ENCODE measurements around the gene PKMYT1. TPM values are rescaled to one million over a fixed set of nuclear protein-coding genes. Genes with fewer than 3 reads are reported as not detected.
"Not testable (repeated sequence)": the region's sequence is repeated elsewhere in the genome, so short reads cannot be mapped to it uniquely, and the experiment has no call there.

The PKMYT1 gene
- total RNA-seq, 2 donors from 2014 or later: 97.7 to 154 TPM

- no peak overlapping the region for H3K27ac Mint-ChIP-seq
- no peak overlapping the region for H3K4me3 Mint-ChIP-seq
- peaks cover 4% of the 10 kb centered on the region for H3K27me3 Mint-ChIP-seq
- H3K9me3 Mint-ChIP-seq: no peaks in the 10 kb centered on the region
- no peak for ATAC-seq (replicated peaks)
- H3K4me1 Mint-ChIP-seq: no peaks in the 10 kb centered on the region
- H3K36me3 Mint-ChIP-seq (ENCODE audit: low read depth): no peaks in the 10 kb centered on the region
Measured at GRCh38 chr16:2955779-2956578, 24.3 kb downstream of the PKMYT1 start.

- Mint-ChIP-seq H3K4me1 (no peaks in the 10 kb centered on the region), H3K4me3 (no peak overlapping the region), H3K27ac (no peak overlapping the region), H3K27me3 (peaks cover 4% of the 10 kb centered on the region), H3K36me3 (ENCODE audit: low read depth) (no peaks in the 10 kb centered on the region), H3K9me3 (no peaks in the 10 kb centered on the region)
- no peak for ATAC-seq (replicated peaks)
Measured at GRCh38 chr16:2955438-2955778, 24.8 kb downstream of the PKMYT1 start.

- no peak for ATAC-seq (replicated peaks)
- Mint-ChIP-seq H3K9me3 (no peaks in the 10 kb centered on the region), H3K27ac (no peak overlapping the region), H3K27me3 (peaks cover 4% of the 10 kb centered on the region), H3K4me3 (no peak overlapping the region), H3K4me1 (no peaks in the 10 kb centered on the region), H3K36me3 (ENCODE audit: low read depth) (no peaks in the 10 kb centered on the region)
Measured at GRCh38 chr16:2954656-2955381, 25.4 kb downstream of the PKMYT1 start.

GRCh38 chr16:2953706-2954627 is 26.3 kb downstream of the PKMYT1 start:
- Mint-ChIP-seq H3K36me3 (ENCODE audit: low read depth) (no peaks in the 10 kb centered on the region), H3K27ac (no peak overlapping the region), H3K9me3 (no peaks in the 10 kb centered on the region), H3K4me3 (no peak overlapping the region), H3K27me3 (peaks cover 4% of the 10 kb centered on the region), H3K4me1 (no peaks in the 10 kb centered on the region)
- ATAC-seq (replicated peaks): no peak

- H3K27ac Mint-ChIP-seq: no peak overlapping the region
Measured at GRCh38 chr16:2952679-2953078, 27.6 kb downstream of the PKMYT1 start.

GRCh38 chr16:2950773-2951172 is 29.5 kb downstream of the PKMYT1 start:
- no peak for ATAC-seq (replicated peaks)
- Mint-ChIP-seq H3K4me3 (no peak overlapping the region), H3K27me3 (no peaks in the 10 kb centered on the region), H3K4me1 (no peaks in the 10 kb centered on the region), H3K27ac (no peak overlapping the region), H3K36me3 (ENCODE audit: low read depth) (peaks cover 7% of the 10 kb centered on the region), H3K9me3 (no peaks in the 10 kb centered on the region)

More at GRCh38 chr16:2952679-2953078, 27.6 kb downstream of the PKMYT1 start:
- Mint-ChIP-seq H3K27me3 (peaks cover 4% of the 10 kb centered on the region), H3K4me3 (no peak overlapping the region), H3K4me1 (no peaks in the 10 kb centered on the region), H3K36me3 (ENCODE audit: low read depth) (no peaks in the 10 kb centered on the region), H3K9me3 (no peaks in the 10 kb centered on the region)
- no peak for ATAC-seq (replicated peaks)

GRCh38 chr16:2950353-2950724 is 29.9 kb downstream of the PKMYT1 start:
- no peaks in the 10 kb centered on the region for H3K4me1 Mint-ChIP-seq
- no peak for ATAC-seq (replicated peaks)
- H3K27ac Mint-ChIP-seq: no peak overlapping the region
- no peak overlapping the region for H3K4me3 Mint-ChIP-seq
- H3K36me3 Mint-ChIP-seq (ENCODE audit: low read depth): peaks cover 7% of the 10 kb centered on the region
- no peaks in the 10 kb centered on the region for H3K27me3 Mint-ChIP-seq
- no peaks in the 10 kb centered on the region for H3K9me3 Mint-ChIP-seq

GRCh38 chr16:2949705-2950352 is 30.4 kb downstream of the PKMYT1 start:
- no peak for ATAC-seq (replicated peaks)
- no peaks in the 10 kb centered on the region for H3K9me3 Mint-ChIP-seq
- no peaks in the 10 kb centered on the region for H3K27me3 Mint-ChIP-seq
- H3K4me3 Mint-ChIP-seq: no peak overlapping the region
- peaks cover 7% of the 10 kb centered on the region for H3K36me3 Mint-ChIP-seq (ENCODE audit: low read depth)
- H3K4me1 Mint-ChIP-seq: no peaks in the 10 kb centered on the region
- H3K27ac Mint-ChIP-seq: no peak overlapping the region

GRCh38 chr16:2948807-2949704 is 31.2 kb downstream of the PKMYT1 start:
- ATAC-seq (replicated peaks): no peak
- Mint-ChIP-seq H3K27ac (no peak overlapping the region), H3K4me3 (no peak overlapping the region), H3K4me1 (no peaks in the 10 kb centered on the region), H3K27me3 (no peaks in the 10 kb centered on the region), H3K36me3 (ENCODE audit: low read depth) (peaks cover 7% of the 10 kb centered on the region), H3K9me3 (no peaks in the 10 kb centered on the region)

- ATAC-seq (replicated peaks): no peak
- no peak overlapping the region for H3K27ac Mint-ChIP-seq
- no peaks in the 10 kb centered on the region for H3K27me3 Mint-ChIP-seq
- peaks cover 30% of the 10 kb centered on the region for H3K36me3 Mint-ChIP-seq (ENCODE audit: low read depth)
- H3K4me1 Mint-ChIP-seq: no peaks in the 10 kb centered on the region
- H3K9me3 Mint-ChIP-seq: no peaks in the 10 kb centered on the region
- no peak overlapping the region for H3K4me3 Mint-ChIP-seq
Measured at GRCh38 chr16:2946649-2947048, 33.6 kb downstream of the PKMYT1 start.

GRCh38 chr16:2943716-2944115 is 36.5 kb downstream of the PKMYT1 start:
- not testable (repeated sequence) for H3K27ac Mint-ChIP-seq; H3K4me1 Mint-ChIP-seq; H3K27me3 Mint-ChIP-seq; H3K9me3 Mint-ChIP-seq; H3K4me3 Mint-ChIP-seq; ATAC-seq (replicated peaks)
- peaks cover 59% of the 10 kb centered on the region for H3K36me3 Mint-ChIP-seq (ENCODE audit: low read depth)

- Mint-ChIP-seq H3K9me3 (no peaks in the 10 kb centered on the region), H3K36me3 (ENCODE audit: low read depth) (peaks cover 71% of the 10 kb centered on the region), H3K4me1 (no peaks in the 10 kb centered on the region), H3K4me3 (no peak overlapping the region), H3K27ac (no peak overlapping the region), H3K27me3 (no peaks in the 10 kb centered on the region)
- ATAC-seq (replicated peaks): no peak
Measured at GRCh38 chr16:2942045-2942444, 38.2 kb downstream of the PKMYT1 start.

GRCh38 chr16:2939968-2940367 is 40.3 kb downstream of the PKMYT1 start:
- H3K27ac Mint-ChIP-seq: no peak overlapping the region
- H3K27me3 Mint-ChIP-seq: no peaks in the 10 kb centered on the region
- no peaks in the 10 kb centered on the region for H3K4me1 Mint-ChIP-seq
- H3K4me3 Mint-ChIP-seq: no peak overlapping the region
- H3K36me3 Mint-ChIP-seq (ENCODE audit: low read depth): peaks cover 83% of the 10 kb centered on the region
- H3K9me3 Mint-ChIP-seq: no peaks in the 10 kb centered on the region
- ATAC-seq (replicated peaks): no peak
